ENCODE measurements around the gene MORC1.
"Not testable (repeated sequence)": the region's sequence is repeated elsewhere in the genome, so short reads cannot be mapped to it uniquely, and the experiment has no call there.

MORC1 gene, protein sequence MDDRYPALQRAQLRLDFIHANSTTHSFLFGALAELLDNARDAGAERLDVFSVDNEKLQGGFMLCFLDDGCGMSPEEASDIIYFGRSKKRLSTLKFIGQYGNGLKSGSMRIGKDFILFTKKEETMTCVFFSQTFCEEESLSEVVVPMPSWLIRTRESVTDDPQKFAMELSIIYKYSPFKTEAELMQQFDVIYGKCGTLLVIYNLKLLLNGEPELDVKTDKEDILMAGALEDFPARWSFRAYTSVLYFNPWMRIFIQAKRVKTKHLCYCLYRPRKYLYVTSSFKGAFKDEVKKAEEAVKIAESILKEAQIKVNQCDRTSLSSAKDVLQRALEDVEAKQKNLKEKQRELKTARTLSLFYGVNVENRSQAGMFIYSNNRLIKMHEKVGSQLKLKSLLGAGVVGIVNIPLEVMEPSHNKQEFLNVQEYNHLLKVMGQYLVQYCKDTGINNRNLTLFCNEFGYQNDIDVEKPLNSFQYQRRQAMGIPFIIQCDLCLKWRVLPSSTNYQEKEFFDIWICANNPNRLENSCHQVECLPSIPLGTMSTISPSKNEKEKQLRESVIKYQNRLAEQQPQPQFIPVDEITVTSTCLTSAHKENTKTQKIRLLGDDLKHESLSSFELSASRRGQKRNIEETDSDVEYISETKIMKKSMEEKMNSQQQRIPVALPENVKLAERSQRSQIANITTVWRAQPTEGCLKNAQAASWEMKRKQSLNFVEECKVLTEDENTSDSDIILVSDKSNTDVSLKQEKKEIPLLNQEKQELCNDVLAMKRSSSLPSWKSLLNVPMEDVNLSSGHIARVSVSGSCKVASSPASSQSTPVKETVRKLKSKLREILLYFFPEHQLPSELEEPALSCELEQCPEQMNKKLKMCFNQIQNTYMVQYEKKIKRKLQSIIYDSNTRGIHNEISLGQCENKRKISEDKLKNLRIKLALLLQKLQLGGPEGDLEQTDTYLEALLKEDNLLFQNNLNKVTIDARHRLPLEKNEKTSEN

DNA sequence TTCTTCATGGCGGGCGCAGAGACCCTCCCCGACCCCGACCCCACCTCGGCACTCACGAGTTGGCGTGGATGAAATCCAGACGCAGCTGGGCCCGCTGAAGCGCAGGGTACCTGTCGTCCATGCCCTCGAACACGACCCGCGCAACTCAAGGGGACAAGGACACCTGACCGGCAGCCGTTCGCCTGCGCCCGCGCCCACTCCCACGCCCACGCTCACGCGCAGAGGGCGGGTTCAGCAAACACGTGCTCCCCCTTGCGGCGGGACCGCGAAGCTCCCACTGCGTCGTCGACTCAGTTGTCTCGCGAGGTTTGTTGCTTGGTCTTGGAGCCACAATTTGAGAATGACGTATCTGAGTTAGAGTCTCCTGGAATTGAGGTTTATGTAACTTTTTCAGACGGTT is at the start of gene MORC1:
Gene MORC1 (minus strand): TSS at position 196 of the 400 bp plus-strand sequence. CDS start 75 bp downstream, at position 121.
- DNase-seq: no peak

DNA sequence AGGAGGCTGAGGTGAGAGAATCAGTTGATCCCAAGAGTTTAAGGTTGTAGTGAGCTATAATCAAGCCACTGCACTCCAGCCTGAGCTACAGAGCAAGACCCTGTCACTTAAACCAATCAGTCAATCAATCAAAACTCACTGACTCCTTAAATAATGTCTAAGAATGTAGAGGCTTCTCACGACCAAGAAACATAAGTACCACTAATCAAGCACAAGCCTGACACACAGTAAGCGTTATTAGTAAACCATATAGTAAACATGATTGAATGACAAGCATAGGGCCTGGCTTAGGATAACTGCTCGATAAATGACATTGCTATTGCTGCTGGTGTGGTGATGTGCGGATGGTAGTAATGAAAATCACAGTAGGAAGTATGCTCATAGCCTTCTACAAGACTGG is 48.0 kb upstream of the MORC1 start:
- DNase-seq: no peak

DNA sequence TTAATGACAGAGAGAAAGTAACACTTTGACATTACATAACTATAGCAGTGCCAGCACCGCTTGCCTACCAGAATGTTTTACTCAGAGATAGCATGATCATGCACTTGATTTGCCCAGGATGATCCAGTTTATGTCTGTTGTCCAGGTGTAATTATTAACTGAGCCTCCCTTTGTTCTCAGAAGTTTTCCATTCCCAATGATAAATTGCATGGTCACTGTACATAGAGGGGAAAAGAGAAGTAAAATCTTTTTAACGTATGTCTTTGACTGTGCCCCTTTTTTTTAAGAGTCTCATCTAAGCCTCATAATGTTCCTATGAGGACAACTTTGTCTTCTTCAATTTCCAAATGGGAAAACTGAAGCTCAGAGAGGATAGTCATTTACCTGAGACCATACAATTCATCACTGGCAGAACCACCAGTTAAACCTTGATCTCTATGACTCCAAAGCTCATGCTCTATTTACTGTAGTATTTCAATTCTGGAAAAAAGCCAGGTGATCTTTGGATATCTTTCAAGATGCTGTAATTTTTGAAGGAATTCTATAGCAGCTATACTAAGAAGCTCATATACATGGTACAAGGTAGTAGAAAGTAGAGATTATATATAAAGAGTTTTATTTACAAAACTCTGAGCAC is 43.7 kb upstream of the MORC1 start:
- DNase-seq: no peak

DNA sequence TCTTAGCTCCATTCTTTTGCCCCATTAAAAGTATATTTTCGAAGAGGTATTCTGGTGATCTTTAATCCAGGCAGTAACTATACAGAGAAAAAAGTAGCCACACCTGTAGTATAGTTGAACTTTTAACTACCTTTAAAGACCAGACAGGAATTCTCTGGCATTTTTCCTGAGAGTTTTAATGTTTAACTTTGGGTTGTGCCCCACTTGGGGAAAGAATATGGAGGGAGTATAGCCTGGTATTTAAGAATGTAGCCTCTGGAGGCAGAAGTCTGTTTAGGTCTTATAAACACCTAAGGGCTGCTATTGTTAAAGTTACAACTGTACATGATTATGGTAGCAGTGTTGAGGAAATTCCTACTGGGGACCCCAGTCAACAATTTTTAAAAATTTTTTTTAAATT is 37.9 kb upstream of the MORC1 start:
- DNase-seq: no peak

DNA sequence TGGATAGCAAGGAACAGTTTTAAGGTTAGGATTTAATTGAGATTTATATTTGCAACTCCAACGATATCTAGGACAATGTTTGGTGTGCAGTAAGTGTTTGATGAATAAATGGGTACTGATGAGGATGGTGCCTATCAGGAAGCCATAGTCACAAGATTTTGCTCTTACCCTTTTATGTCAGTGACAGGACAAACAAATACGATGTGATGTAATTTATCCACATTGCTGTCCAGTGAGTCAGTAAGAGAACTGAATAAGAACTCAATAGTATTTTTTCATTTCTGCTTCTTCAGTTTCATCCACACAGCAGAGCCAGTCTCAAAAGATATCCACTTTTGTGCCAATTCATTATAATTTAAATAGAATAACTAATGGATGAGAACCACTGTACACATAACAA is 37.0 kb upstream of the MORC1 start:
- no peak for DNase-seq

DNA sequence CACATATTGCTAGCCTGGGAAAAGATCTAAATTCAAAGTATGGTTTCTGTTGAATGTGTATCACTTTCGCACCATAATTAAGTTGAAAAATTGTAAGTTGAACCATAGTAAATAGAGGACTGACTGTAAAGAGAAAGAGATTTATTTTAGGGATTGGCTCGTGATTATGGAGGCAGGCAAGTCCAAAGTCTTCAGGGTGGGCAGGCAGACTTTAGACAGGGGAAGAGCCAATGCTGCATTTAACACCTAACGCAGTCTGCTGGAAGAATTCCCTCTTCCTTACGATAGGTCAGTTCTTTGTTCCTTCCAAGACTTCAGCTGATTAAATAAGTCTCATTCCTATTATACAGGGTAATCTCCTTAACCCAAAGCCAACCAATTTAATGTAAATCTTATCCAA is 34.4 kb upstream of the MORC1 start:
- no peak for DNase-seq

DNA sequence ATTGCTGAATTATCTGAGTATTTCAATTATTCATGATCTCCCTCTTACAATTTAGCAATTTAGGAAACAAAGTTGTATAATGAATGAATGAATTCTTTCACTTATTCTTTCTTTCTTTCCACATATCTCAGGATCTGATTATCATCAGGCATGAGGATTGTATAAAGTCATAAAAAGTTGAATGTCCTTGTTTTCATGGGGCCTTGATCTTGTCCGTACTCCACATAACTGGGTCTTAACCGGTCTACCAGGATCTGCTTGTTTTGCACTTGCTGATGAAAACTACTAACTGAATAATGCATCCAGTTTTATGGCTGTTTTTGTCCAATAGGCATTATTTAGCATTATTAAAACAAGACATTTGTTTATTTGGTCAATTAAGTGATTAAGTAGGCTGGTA is 31.1 kb upstream of the MORC1 start:
- no peak for DNase-seq

DNA sequence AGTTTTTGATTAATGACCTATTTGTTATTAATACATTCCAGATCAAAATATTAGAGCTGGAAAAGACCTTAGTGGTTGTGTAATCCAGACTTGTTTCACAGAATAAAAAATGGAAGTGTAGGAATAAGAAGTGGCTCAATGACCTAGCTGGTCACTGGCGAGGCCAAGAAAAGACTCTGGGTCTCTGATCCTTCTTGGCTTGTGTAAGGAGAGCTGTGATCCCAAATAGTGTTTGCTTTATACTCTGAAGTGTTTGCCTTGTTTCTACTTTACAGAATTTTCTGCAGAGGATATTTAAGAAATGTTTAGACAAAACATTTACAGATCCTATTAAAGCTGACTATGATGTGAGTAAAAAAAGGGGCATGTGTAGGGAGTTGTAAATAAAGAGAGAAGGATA is 25.7 kb upstream of the MORC1 start:
- no peak for DNase-seq

DNA sequence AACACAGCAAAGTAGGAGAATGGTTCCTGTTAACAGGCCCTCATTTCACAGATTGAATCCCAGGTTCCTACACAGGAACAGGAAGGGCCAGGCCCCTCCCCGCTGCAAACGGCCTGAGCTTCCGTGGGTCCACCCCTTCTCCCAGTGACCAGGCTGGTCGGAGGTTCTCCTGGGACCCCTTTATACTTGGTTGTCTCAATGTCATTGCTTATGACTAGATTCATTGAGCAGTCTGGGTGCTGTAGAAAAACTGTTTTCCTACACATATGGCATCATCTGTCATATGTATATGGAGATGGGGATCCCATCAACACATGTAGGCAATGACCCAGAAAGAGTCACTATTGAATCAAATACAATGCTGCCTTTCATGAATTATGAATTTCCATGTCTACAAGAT is 22.4 kb upstream of the MORC1 start:
- no peak for DNase-seq

DNA sequence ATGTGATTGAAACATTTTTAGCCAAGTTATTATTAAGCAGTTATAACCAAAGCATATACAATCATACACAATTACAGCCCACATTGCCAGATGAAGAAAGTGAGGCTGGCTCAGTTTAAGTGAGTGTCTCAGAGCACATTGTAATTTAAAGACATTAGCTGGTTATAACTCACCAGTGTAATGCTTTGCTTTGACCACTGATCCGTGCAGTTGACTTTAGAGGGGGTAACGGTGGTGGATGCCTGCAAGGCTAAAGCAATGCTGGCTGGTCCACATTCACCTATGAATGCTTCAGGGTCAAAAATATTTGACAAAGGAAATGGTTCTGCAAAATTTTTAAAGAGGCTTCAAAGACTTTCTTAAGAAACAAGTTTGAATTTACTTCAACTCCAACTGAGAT is 19.8 kb upstream of the MORC1 start:
- DNase-seq: no peak

DNA sequence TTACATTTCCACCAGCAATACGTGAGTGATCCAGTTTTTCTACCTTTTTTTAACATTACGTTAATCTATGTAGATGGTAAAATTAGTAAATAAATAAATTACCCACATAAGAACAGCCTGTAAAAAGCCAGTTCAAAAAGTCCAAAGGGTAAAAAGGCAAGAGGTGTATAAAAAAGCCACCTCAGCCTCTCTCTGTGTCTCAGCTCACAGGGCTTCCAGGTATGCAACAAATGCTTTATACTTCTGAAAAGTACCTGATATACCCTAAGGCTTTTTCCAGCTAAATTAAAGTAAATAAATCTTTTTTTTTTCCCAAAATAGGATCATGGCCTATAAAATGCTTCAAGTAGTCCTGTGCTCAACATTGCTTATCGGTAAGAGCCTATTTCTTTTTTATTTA is 18.6 kb upstream of the MORC1 start, which contains the start of gene C3orf85:
Gene C3orf85 (plus strand): TSS at position 197 of the 400 bp plus-strand sequence. CDS start 129 bp downstream, at position 326.
- DNase-seq: no peak

DNA sequence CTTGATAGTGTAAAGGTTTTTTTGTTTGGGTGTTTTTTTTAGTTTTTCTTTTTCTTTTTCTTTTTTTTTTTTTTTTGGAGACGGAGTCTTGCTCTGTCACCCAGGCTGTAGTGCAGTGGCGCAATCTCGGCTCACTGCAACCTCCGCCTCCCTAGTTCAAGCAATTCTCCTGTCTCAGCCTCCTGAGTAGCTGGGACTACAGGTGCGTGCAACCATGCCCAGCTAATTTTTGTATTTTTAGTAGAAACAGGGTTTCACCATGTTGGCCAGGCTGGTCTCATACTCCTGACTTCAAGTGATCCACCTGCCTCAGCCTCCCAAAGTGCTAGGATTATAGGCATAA is 15.5 kb upstream of the MORC1 start:
- not testable (repeated sequence) for DNase-seq

DNA sequence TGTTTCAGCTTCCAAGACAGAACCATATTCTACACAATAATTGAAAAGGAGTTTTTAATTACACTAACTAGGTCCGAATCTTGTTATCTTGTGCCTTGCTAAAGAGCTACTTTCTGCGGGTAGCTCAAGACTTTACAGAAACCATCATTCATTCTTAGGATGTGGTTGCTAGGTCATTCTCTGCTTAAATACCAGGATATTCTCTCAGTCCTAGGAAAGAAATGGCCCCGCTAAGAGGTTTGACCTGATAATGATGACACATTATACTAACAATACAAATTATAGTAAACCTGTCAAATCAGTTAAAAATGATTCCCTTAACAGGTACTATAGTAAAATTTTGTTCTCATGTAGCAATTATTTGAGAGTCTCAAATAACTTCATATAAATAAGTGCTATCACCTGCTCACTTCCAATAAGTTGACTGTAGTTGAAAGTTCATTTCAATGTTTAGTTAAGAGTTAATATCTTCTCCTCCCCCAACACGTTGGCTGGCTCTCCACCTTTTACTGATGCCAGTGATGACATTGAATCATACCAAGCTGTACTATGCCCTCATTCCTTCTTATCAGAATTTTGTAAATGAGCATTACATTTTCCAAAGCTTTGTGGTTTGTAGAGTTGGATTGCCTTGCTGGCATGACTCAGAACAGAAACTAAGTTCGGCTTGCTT is 15.0 kb upstream of the MORC1 start:
- DNase-seq: no peak

DNA sequence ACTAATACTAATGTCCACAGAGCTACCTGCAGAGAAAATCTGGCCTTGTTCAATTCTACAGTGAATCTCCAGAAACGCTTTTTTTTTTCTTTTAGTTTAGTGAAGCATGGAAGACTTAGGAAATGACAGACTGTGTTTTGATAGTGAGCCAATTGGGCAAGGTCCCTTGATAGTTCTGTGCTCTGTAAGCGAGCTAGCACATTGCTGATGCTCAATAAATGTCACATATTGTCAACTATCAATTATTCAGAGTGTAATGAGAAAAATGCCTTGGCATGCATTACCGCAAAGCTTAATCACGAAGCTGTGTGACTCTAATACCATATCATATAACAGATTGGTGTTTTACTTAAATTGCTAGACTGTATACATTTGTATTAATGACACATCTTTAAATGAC is 13.3 kb upstream of the MORC1 start:
- DNase-seq: no peak

DNA sequence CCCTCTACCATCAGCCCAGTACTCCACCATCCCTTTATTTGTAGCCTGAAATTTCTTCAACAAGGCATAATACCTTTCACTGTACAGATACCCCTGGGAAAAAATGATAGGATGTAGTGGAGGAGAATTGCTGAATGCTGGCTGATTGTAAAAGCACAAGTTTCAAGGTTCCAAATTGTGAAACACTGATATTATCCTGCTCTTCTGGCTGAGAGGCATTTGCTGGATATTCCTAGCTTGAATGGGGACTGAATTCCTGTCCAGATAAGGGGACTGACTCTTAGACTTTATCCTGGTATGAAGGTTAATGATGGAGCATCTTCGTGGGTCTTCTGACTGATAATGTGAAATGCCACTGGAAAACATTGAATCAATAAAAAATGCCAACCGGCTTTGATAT is 9.6 kb upstream of the MORC1 start:
- DNase-seq: no peak

DNA sequence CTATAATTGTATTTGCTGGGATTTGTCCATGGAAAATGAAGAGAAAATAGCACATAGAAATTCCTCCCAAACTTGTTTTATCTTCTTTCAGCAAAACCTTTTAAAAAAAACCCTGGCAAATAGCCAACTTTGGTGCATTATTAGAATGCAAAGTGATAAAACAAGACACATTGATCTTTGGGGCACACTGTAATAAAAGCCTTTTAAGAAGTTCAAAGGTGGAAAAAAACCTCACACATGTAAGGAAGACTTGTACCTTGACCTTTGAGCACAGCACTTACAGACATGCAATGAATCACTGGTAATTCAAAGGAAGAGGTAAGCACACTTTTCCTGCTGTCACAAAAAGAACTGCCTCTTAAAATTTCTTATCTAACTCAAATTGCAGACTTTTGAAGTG is 8.0 kb upstream of the MORC1 start:
- DNase-seq: no peak

DNA sequence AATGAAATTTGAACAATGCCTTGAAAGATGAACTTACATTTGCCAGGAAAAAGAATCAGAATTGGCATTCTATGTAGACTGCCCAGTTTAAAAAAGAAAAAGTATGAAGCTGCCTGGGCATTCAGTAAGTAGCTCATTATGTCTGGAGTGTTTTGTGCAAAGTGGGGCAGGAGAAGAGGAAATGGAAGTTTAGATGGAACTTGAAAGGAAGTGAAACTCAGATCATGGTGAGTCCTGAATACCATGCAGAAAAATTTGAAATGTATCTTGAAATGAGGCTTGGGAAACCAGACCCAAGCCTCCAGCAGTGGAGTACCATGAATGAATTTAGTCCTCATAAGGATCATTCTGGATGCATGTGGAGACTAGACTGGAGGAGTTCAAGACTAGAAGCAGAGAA is 4.8 kb upstream of the MORC1 start:
- DNase-seq: no peak

DNA sequence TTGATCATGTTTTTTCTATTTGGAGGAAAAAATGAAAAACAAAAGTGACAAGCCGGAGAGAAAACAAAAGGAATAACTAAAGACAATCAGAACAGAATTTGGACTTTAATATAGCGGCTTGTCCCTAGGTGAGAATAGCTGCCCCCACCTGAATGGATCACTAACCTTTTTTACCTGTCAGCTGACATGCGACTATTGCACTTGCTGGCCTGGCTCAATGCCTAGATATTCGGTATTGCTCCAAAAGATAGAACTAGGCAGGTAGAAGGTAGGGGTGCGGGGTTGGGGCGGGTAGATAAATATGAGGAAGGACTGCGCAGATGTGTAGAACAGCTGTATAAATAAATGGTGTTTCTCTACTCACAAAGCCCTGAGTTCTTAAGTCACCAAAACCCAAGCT is 650 bp upstream of the MORC1 start:
- DNase-seq: no peak

DNA sequence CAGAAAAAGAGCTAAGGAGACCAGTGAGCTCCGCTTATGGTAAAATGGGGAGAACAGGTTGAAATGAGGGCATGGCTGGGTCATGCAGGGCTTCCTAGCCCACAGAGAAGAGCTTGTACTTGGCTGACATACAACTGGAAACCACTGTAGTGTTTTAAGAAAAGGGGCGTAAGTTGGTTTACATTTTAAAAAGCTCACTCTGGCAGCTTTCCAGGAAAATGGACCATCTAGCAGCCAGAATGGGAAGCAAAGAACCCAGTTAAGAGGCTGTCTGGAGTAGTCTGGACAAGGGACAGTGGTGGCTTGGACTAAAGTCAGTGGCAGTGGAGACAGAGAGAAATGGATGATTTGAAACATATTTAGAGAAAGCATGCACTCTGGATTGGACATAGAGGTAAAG is 1.9 kb downstream of the MORC1 start:
- no peak for DNase-seq

DNA sequence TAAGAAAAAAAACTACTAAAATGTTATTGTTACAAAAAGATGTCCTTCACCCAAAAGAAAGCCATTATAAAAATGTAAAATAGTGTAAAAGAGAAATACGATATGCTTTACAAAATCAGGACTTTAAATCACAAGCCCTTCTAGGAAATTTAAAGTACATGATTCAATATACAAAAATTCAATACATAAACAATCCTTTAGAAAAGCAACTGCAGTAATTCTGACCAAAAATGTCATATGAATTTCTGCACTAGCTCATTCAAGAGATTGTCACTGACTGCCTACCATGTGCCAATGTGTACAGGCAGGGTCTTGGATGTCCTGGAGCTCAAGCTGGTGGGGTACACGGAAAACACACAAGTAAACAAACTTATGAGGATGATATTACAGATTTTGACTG is 2.5 kb downstream of the MORC1 start:
- no peak for DNase-seq

DNA sequence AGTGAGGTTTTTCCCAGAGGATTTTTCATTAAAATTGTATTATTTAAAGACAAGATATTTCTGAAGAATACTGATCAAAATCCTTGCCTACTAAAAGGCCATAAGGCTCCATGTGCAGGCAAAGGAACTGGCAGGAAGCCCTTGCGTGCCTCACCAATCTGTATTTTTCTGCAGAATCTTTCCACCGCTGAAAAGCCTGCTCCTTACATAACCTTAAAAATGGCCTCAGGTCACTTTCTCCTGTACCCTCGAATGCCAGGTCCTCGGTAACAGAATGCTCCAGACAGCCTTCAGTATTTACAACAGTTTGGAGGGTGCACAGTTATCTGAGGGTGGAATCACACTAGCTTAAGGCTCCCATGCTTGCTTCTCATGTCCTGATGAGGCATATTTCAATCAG is 3.2 kb downstream of the MORC1 start:
- no peak for DNase-seq

DNA sequence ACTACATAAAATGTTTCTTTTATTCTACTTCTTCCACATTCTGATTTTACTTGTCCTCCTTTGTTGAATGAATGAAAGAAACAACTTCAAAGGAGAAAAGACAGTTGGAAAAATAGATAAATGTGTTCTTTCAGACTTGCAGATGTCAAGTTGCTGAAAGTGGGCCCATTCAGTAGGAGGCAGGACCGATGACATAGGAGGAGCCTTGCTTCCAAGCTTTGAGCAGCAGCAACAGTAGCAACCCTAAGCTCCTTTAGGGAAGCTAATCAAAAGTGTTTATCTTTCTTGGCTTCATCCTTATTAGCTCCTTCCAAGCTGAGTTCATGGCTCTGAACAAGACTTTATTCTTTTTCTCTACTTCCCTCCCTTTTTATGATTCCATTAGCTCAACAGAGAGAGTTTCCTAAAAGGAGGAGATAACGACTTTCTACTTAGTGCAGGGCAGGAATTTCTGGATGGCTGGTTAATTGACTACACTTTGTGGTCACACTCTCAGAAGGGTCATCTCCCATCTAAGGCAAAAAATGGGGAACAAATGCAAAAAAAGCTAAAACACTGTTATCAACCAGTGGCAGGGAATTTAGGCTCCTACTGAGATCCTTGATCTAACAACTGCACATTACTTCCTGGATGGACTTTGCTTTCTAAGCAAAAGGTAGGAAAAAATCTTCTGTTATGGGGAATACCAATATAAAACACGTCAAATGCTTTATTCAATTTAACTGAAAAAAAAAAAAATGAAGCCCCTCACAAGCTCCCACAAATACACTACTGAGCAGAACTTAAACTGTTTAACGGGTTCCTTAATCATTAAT is 4.8 kb downstream of the MORC1 start:
- no peak for DNase-seq

All from stimulated activated CD4-positive, alpha-beta T cell treated with anti-CD3 and anti-CD28 coated beads, Interleukin-4, amount 100 ng/mL, for 24 hours (primary cell).